ENCODE measurements around the gene SLIT3.

SLIT3 gene

GRCh38 chr5:169012450-169012849, 288.5 kb downstream of the SLIT3 start:
- TF ChIP-seq NFRKB (IDR thresholded peaks at IDR 0.05) (no peak), FOXK2 (IDR thresholded peaks at IDR 0.05) (no peak), TARDBP (IDR thresholded peaks at IDR 0.05) (no peak), PKNOX1 (IDR thresholded peaks at IDR 0.05) (no peak), FOXA1 (IDR thresholded peaks at IDR 0.05) (no peak), LEF1 (IDR thresholded peaks at IDR 0.05; ENCODE audit: borderline replicate concordance) (no peak), ZNF384 (IDR thresholded peaks at IDR 0.05) (no peak)
- ChIA-PET POLR2A (no interaction called here), CTCF (interaction anchor here (0.7 to 1.2 kb wide), 3 partner anchors 18 to 290 kb away, joined by 3 to 5 read pairs (median 3); no protein-coding TSS in a partner anchor)
- no peak for DNase-seq (ENCODE audit: extremely low spot score)

DNA sequence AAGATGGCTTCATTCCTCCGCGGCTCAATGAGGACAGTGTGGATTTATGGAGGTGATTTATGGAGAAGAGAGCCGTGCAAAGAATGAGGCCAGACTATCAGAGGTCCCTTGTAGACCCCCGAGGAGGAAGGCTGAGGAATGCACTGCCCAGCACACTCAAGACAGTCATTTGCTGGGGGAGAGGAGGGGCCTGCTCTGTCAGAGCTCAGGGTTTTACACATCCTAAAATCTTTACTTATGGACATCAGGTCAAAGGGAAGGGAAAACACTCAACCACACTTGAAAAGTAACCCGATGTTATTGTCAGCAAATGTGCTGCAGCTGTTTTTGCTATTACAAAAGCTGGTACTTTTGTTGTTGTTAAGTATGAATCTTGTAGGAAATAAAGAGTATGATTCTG, 289.5 kb downstream of the SLIT3 start:
- POLR2A ChIA-PET, result no interaction called here
- CTCF ChIA-PET, result no interaction called here
- TF ChIP-seq PKNOX1 (IDR thresholded peaks at IDR 0.05) (0 out of 2 replicates have a peak, but pooled peaks have one; percentile 29), FOXK2 (IDR thresholded peaks at IDR 0.05) (no peak)
- DNase-seq (ENCODE audit: extremely low spot score), result no peak

GRCh38 chr5:169011009-169011408, 289.9 kb downstream of the SLIT3 start:
- no peak for DNase-seq (ENCODE audit: extremely low spot score)
- ChIA-PET CTCF (no interaction called here), POLR2A (no interaction called here)
- TF ChIP-seq BHLHE40 (IDR thresholded peaks at IDR 0.05; ENCODE audit: borderline replicate concordance), result no peak
- TF ChIP-seq TARDBP (IDR thresholded peaks at IDR 0.05), result no peak
- no peak for TF ChIP-seq LEF1 (IDR thresholded peaks at IDR 0.05; ENCODE audit: borderline replicate concordance)
- no peak for TF ChIP-seq FOXM1 (IDR thresholded peaks at IDR 0.05; ENCODE audit: borderline replicate concordance)
- TF ChIP-seq NFRKB (IDR thresholded peaks at IDR 0.05), result no peak
- TF ChIP-seq CTBP1 (IDR thresholded peaks at IDR 0.05; ENCODE audit: borderline replicate concordance), result no peak
- no peak for TF ChIP-seq SP1 (IDR thresholded peaks at IDR 0.05)
- TF ChIP-seq ELF4 (IDR thresholded peaks at IDR 0.05), result no peak
- no peak for TF ChIP-seq PKNOX1 (IDR thresholded peaks at IDR 0.05)
- no peak for TF ChIP-seq ZNF384 (IDR thresholded peaks at IDR 0.05)
- TF ChIP-seq SUZ12 (IDR thresholded peaks at IDR 0.05), result no peak
- TF ChIP-seq ARNT (IDR thresholded peaks at IDR 0.05), result no peak
- TF ChIP-seq FOXK2 (IDR thresholded peaks at IDR 0.05), result no peak
- TF ChIP-seq L3MBTL2 (conservative IDR thresholded peaks at IDR 0.05), result no peak

GRCh38 chr5:169009123-169009522, 291.8 kb downstream of the SLIT3 start:
- POLR2A ChIA-PET, result no interaction called here
- DNase-seq (ENCODE audit: extremely low spot score), result no peak
- TF ChIP-seq FOXM1 (IDR thresholded peaks at IDR 0.05; ENCODE audit: borderline replicate concordance), result no peak
- no peak for TF ChIP-seq HDGF (IDR thresholded peaks at IDR 0.05; ENCODE audit: borderline replicate concordance)
- TF ChIP-seq CTBP1 (IDR thresholded peaks at IDR 0.05; ENCODE audit: borderline replicate concordance), result no peak
- no peak for TF ChIP-seq SUZ12 (IDR thresholded peaks at IDR 0.05)
- TF ChIP-seq FOXK2 (IDR thresholded peaks at IDR 0.05), result no peak
- no peak for TF ChIP-seq NFRKB (IDR thresholded peaks at IDR 0.05)
- TF ChIP-seq L3MBTL2 (conservative IDR thresholded peaks at IDR 0.05), result no peak
- no peak for TF ChIP-seq PKNOX1 (IDR thresholded peaks at IDR 0.05)
- CTCF ChIA-PET, result interaction anchor here (0.6 kb wide), 2 partner anchors 277 to 693 kb away, joined by 3 read pairs; no protein-coding TSS in a partner anchor

DNA sequence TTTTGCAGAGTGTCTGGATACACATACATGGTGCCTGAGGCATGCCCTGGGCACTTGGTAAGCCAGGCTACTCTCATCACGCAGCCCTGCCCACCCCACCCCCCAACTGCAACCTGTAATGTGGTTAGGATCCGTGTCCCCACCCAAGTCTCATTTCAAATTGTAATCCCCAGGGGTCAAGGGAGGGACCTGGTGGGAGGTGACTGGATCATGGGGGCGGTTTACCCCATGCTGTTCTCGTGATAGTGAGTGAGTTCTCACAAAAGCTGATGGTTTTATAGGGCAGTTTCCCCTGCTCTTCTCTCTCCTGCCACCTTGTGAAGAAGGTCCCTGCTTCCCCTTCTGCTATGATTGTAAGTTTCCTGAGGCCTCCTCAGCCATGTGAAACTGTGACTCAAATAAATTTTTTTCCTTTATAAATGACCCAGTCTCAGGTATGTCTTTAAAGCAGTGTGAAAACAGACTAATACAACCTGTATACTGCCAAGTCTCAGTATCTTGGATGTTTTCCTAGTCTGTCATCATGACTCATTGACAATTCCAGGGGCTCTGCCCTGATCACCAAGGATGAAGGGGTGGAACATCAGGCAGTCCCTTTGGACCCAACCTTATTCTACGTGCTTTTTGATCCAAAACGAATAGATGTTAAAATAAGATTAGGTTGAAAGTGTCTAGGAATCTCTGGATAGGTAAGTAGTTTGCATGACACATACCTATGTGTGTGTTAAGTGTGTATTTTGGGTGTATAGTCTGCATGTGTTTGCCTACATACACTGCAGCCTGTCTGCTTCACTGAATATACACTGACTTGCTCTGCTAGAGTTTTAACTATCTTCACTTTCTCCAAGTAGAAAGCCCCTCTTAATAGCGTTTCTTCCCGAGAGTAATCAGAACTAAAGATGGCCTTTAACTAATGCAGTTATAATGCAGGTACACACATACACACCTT, 293.8 kb downstream of the SLIT3 start:
- no peak for DNase-seq (ENCODE audit: extremely low spot score)
- ChIA-PET POLR2A (interaction anchor here (0.7 kb wide), 1 partner anchor 291 kb away, joined by 3 read pairs; no protein-coding TSS in a partner anchor), CTCF (no interaction called here)
- TF ChIP-seq CTBP1 (IDR thresholded peaks at IDR 0.05; ENCODE audit: borderline replicate concordance), result no peak
- no peak for TF ChIP-seq ZNF384 (IDR thresholded peaks at IDR 0.05)
- no peak for TF ChIP-seq BHLHE40 (IDR thresholded peaks at IDR 0.05; ENCODE audit: borderline replicate concordance)
- no peak for TF ChIP-seq NFRKB (IDR thresholded peaks at IDR 0.05)
- TF ChIP-seq FOXM1 (IDR thresholded peaks at IDR 0.05; ENCODE audit: borderline replicate concordance), result no peak
- no peak for TF ChIP-seq SUZ12 (IDR thresholded peaks at IDR 0.05)
- no peak for TF ChIP-seq SP1 (IDR thresholded peaks at IDR 0.05)
- no peak for TF ChIP-seq FOXK2 (IDR thresholded peaks at IDR 0.05)
- TF ChIP-seq TARDBP (IDR thresholded peaks at IDR 0.05), result no peak
- no peak for TF ChIP-seq L3MBTL2 (conservative IDR thresholded peaks at IDR 0.05)
- TF ChIP-seq ARNT (IDR thresholded peaks at IDR 0.05), result no peak
- TF ChIP-seq LEF1 (IDR thresholded peaks at IDR 0.05; ENCODE audit: borderline replicate concordance), result no peak
- no peak for TF ChIP-seq FOXA1 (IDR thresholded peaks at IDR 0.05)
- TF ChIP-seq ELF4 (IDR thresholded peaks at IDR 0.05), result no peak
- no peak for TF ChIP-seq HDGF (IDR thresholded peaks at IDR 0.05; ENCODE audit: borderline replicate concordance)
- TF ChIP-seq PKNOX1 (IDR thresholded peaks at IDR 0.05), result no peak
